DOHH2 (cell line): Measurements from ENCODE around the gene DENND1A.

Source experiments
- CTCF ChIP-seq: fragments of 200-600 bp; sonication (generic); IDR thresholded peaks from one replicate; pipeline ENCODE4 v1.5.1; 2014; ENCODE audit warnings: antibody characterized with exemption, mild to moderate bottlenecking, low read depth, low read length; ENCODE audit not compliant: poor library complexity, severe bottlenecking
- EZH2phosphoT487 ChIP-seq: fragments of 200-600 bp; sonication (generic); IDR thresholded peaks from 2 replicates; pipeline ENCODE4 v1.6.1; 2017; ENCODE audit warnings: borderline replicate concordance, mild to moderate bottlenecking, antibody characterized with exemption, low read length, moderate library complexity, mixed read lengths

GRCh38 chr9:123348317-123348992 lies 581.5 kb downstream of the DENND1A start:
- no peak for TF ChIP-seq CTCF
- TF ChIP-seq EZH2phosphoT487, result no peak
